ENCODE data around the gene TM4SF5. TPM values are rescaled to one million over a fixed set of nuclear protein-coding genes. Genes with fewer than 3 reads are reported as not detected.
"Not testable (repeated sequence)": the region's sequence is repeated elsewhere in the genome, so short reads cannot be mapped to it uniquely, and the experiment has no call there.

The TM4SF5 gene
- total RNA-seq, 4 donors from 2014 or later: not detected

DNA sequence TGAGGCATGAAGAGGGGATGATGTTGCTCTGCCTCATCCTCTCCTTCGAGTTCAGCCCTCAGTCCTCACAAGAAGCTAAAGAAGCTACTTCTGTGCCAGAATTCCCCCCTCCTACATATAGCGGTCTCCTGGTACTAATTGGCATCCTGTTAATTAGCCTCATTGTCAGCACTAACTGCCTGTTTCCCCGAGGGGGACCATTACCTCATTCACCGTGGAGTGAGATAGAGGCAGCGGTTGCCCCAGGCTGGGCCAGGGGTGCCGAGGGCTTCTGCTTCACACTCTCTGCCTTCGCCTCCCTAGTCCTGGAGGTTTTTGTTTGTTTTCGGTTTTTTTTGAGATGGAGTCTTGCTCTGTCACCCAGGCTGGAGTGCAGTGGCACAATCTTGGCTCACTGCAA lies 55.7 kb downstream of the TM4SF5 start:
- no peak for DNase-seq (ENCODE audit: low spot score in 2 of 2)
- Histone ChIP-seq H3K4me1 (no peaks in the 10 kb centered on the region), H3K36me3 (peaks cover 0 to 16% (median 0%) of the 10 kb centered on the region in 3 donors), H3K4me3 (no peak overlapping the region), H3K27ac (no peak overlapping the region), H3K9me3 (no peaks in the 10 kb centered on the region), H3K27me3 (no peaks in the 10 kb centered on the region)
- no peak for TF ChIP-seq POLR2A (IDR thresholded peaks at IDR 0.05)
- WGBS, 2 donors: 49 to 71% methylated on average over 8 of the region's 8 CpGs

DNA sequence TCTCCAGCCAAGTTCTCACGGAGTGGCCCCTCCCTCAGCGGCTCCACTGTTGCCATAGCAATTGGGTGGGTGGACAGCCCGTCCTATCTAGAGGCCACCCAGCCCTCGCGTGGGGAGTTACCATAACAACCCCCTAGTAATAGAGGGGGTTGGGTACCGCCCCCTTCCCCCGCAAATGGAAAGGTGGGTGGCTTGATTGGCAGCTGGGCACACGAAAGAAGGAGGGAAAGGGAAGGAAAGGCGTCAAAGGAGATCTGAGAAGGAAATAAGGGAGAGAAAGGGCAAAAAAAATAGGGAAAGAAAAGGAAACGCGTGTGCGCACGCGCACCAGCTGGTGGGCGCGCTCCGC lies 61.1 kb downstream of the TM4SF5 start:
- 0% methylated on average over 12 to 14 of the region's 17 CpGs for WGBS, 2 donors
- not testable (repeated sequence) for H3K36me3 ChIP-seq; DNase-seq (ENCODE audit: low spot score in 2 of 2); H3K9me3 ChIP-seq; H3K27me3 ChIP-seq
- peak overlapping the region; percentile 93 to 99 (median 96) for H3K27ac ChIP-seq
- H3K4me3 ChIP-seq: peak overlapping the region; percentile 76 to 100 (median 98)
- peaks cover 0 to 36% (median 28%) of the 10 kb centered on the region in 4 donors for H3K4me1 ChIP-seq

Other genes with a start within 250 kb of the TM4SF5 start
- gene MYBBP1A, start 216.5 kb upstream of the TM4SF5 start, total RNA-seq: 100 to 1,000 TPM in 1 of 4 donors, 10 to 100 TPM in 3; 53.8 to 119 (median 54.4) TPM
- gene GGT6, start 211.3 kb upstream of the TM4SF5 start, total RNA-seq: not detected
- gene SMTNL2, start 187.4 kb upstream of the TM4SF5 start, total RNA-seq: 1 to 10 TPM; 1.5 to 8.2 (median 4.4) TPM
- gene ALOX15, start 130.2 kb upstream of the TM4SF5 start, total RNA-seq: not detected
- gene PELP1, start 67.7 kb upstream of the TM4SF5 start, total RNA-seq: 10 to 100 TPM; 27.1 to 95.1 (median 29.1) TPM
- 100 to 1,000 TPM in 1 of 4 donors, 10 to 100 TPM in 3; 50.2 to 103 (median 57.4) TPM for gene ARRB2, start 61.3 kb upstream of the TM4SF5 start, total RNA-seq
- gene MED11, start 40.5 kb upstream of the TM4SF5 start, total RNA-seq: 10 to 100 TPM; 20.8 to 32.8 (median 28.4) TPM
- gene ZMYND15, start 32.1 kb upstream of the TM4SF5 start, total RNA-seq: under 1 TPM in 3 of 4 donors, not detected in 1; 0.42 to 0.66 (median 0.59) TPM
- 10 to 100 TPM in 3 of 4 donors, 1 to 10 TPM in 1; 5.7 to 27.3 (median 13.6) TPM for gene CXCL16, start 32.0 kb upstream of the TM4SF5 start, total RNA-seq
- 1 to 10 TPM in 3 of 4 donors, not detected in 1; 1.4 to 6.0 (median 1.9) TPM for gene VMO1, start 14.5 kb downstream of the TM4SF5 start, total RNA-seq
- not detected for gene GLTPD2, start 17.1 kb downstream of the TM4SF5 start, total RNA-seq
- gene PSMB6, start 24.3 kb downstream of the TM4SF5 start, total RNA-seq: 100 to 1,000 TPM; 100 to 171 (median 122) TPM
- gene PLD2, start 35.3 kb downstream of the TM4SF5 start, total RNA-seq: 10 to 100 TPM; 17.2 to 63.0 (median 30.1) TPM
- 10 to 100 TPM; 57.1 to 94.3 (median 85.7) TPM for gene MINK1, start 61.5 kb downstream of the TM4SF5 start, total RNA-seq
- 1 to 10 TPM in 3 of 4 donors, under 1 TPM in 1; 0.90 to 2.0 (median 1.3) TPM for gene C17orf107, start 127.7 kb downstream of the TM4SF5 start, total RNA-seq
- gene CHRNE, start 131.2 kb downstream of the TM4SF5 start, total RNA-seq: 1 to 10 TPM in 2 of 4 donors, under 1 TPM in 2; 0.22 to 2.5 (median 1.0) TPM
- not detected for gene GP1BA, start 160.4 kb downstream of the TM4SF5 start, total RNA-seq
- 10 to 100 TPM; 30.3 to 42.8 (median 32.3) TPM for gene SLC25A11, start 168.2 kb downstream of the TM4SF5 start, total RNA-seq
- gene RNF167, start 168.4 kb downstream of the TM4SF5 start, total RNA-seq: 10 to 100 TPM; 45.0 to 55.0 (median 51.4) TPM
- gene PFN1, start 176.6 kb downstream of the TM4SF5 start, total RNA-seq: 1,000 to 10,000 TPM in 1 of 4 donors, 100 to 1,000 TPM in 3; 422 to 1,004 (median 483) TPM
- 10 to 100 TPM in 2 of 4 donors, 1 to 10 TPM in 2; 7.5 to 15.3 (median 10.2) TPM for gene ENO3, start 179.2 kb downstream of the TM4SF5 start, total RNA-seq
- 10 to 100 TPM; 36.9 to 70.0 (median 42.0) TPM for gene SPAG7, start 195.9 kb downstream of the TM4SF5 start, total RNA-seq
- gene CAMTA2, start 215.8 kb downstream of the TM4SF5 start, total RNA-seq: 10 to 100 TPM; 15.3 to 46.2 (median 22.5) TPM
- gene INCA1, start 225.6 kb downstream of the TM4SF5 start, total RNA-seq: 1 to 10 TPM; 1.2 to 1.8 (median 1.7) TPM
- 10 to 100 TPM; 78.0 to 89.7 (median 79.6) TPM for gene KIF1C, start 226.1 kb downstream of the TM4SF5 start, total RNA-seq

Data from tibial nerve (tissue), 4 donors.